ENCODE results near the gene PPP1R1B. TPM values are rescaled to one million over a fixed set of nuclear protein-coding genes. Genes with fewer than 3 reads are reported as not detected.

Gene PPP1R1B
- total RNA-seq, 4 donors from 2014 or later: 0.23 to 4.8 (median 2.4) TPM

DNA sequence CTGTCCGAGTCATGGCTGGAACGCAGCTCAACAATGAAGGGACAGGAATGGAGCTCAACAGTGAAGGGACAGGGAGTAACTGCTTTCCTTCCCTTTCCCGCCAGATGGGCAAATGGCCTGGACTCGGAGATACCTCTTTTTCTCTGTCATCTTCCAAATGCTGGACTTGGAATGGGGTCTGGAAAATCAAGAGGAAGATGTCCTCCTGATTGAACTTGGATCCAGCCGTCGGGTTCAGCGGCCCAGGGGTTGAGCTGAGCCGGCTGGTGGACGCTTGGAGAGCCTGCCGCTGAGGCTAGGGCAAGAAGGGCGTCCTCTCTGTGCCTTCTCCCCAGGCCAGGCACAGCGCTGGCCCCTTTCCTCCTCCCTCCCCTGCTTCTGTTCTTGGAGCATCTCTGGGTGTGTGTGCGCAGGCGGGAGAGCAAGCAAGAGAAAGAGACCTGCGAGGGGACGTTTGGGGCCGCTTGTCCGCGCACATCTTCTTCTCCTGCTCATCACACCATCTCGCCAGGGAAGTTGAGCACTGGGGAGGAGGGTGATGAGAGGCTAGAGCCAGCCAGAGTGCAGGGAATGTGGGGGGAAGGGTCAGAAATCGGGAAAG, 25.7 kb upstream of the PPP1R1B start:
- intact Hi-C loops (cut with DNase I): no loop called here
- no peaks in the 10 kb centered on the region for H3K9me3 ChIP-seq
- no peak overlapping the region for H3K4me3 ChIP-seq
- TF ChIP-seq CTCF (IDR thresholded peaks at IDR 0.05) (no peak), POLR2A (IDR thresholded peaks at IDR 0.05) (no peak)
- H3K27me3 ChIP-seq: peaks cover 56 to 100% (median 76%) of the 10 kb centered on the region in 4 donors
- 21 to 31% methylated on average over 13 to 14 of the region's 21 CpGs for WGBS, 2 donors
- peaks cover 30 to 68% (median 30%) of the 10 kb centered on the region in 3 donors for H3K4me1 ChIP-seq
- no peak for DNase-seq
- H3K27ac ChIP-seq: no peak overlapping the region
- no peaks in the 10 kb centered on the region for H3K36me3 ChIP-seq

DNA sequence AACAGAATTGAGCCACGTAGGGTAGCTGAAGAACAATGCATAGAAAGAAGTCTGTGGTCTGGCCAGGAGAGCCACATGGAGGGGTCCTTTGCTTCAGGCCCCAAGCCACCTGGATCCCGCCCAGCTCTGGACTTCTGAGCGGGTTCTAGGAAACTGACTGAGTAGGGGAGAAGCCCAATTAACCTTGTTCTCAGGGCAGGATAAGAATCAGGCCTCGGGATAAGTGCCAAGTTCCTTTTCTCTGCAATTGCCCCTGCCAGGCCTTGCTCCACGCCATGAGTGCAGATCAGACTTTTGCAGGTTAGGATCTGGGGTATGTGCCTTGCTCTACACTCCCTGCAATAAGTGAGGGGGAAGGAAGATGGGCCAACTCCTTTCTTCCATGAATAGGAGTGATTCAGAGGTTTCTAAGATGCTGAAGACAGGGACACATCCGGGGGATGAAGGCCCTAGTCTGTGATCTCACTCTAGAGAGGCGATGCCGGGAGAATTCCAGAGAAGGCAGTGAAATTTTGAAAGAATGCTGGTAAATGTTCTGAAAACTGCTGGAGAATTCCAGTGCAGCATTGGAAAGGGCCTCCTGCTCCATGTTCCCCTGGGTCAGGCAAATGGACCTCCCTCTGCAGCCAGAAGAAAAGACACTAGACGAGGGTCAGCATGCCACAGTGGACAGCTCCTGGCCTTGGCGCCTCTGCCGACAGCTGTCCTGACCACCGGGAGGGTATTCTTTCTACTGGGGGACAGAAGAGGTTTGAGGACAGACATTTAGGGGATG, 24.8 kb upstream of the PPP1R1B start:
- no peak for DNase-seq
- Histone ChIP-seq H3K27me3 (peaks cover 57 to 100% (median 76%) of the 10 kb centered on the region in 4 donors), H3K27ac (no peak overlapping the region), H3K36me3 (no peaks in the 10 kb centered on the region), H3K4me1 (peaks cover 38 to 71% (median 38%) of the 10 kb centered on the region in 3 donors), H3K4me3 (no peak overlapping the region), H3K9me3 (no peaks in the 10 kb centered on the region)
- 51 to 57% methylated on average over 11 to 12 of the region's 12 CpGs for WGBS, 2 donors
- TF ChIP-seq POLR2A (IDR thresholded peaks at IDR 0.05) (no peak), CTCF (IDR thresholded peaks at IDR 0.05) (no peak)
- intact Hi-C loops (cut with DNase I): no loop called here

- no peaks in the 10 kb centered on the region for H3K9me3 ChIP-seq
- no peaks in the 10 kb centered on the region for H3K36me3 ChIP-seq
- TF ChIP-seq POLR2A (IDR thresholded peaks at IDR 0.05) (no peak), CTCF (IDR thresholded peaks at IDR 0.05) (no peak)
- peaks cover 43 to 72% (median 46%) of the 10 kb centered on the region in 3 donors for H3K4me1 ChIP-seq
- H3K27ac ChIP-seq: no peak overlapping the region
- DNase-seq: no peak
- H3K27me3 ChIP-seq: peaks cover 56 to 100% (median 77%) of the 10 kb centered on the region in 4 donors
- 33 to 59% methylated on average over 2 to 4 of the region's 4 CpGs for WGBS, 2 donors
- H3K4me3 ChIP-seq: no peak overlapping the region
- intact Hi-C loops (cut with DNase I): no loop called here
Measured at GRCh38 chr17:39602533-39603303, 24.0 kb upstream of the PPP1R1B start.

GRCh38 chr17:39603304-39604016, 23.3 kb upstream of the PPP1R1B start:
- Histone ChIP-seq H3K4me3 (no peak overlapping the region), H3K36me3 (no peaks in the 10 kb centered on the region), H3K9me3 (no peaks in the 10 kb centered on the region), H3K27me3 (peaks cover 56 to 100% (median 77%) of the 10 kb centered on the region in 4 donors), H3K27ac (no peak overlapping the region), H3K4me1 (peaks cover 42 to 72% (median 46%) of the 10 kb centered on the region in 3 donors)
- intact Hi-C loops (cut with DNase I): no loop called here
- DNase-seq: no peak
- TF ChIP-seq CTCF (IDR thresholded peaks at IDR 0.05): no peak
- TF ChIP-seq POLR2A (IDR thresholded peaks at IDR 0.05): no peak
- WGBS, 2 donors: 5 to 8% methylated on average over 14 of the region's 14 CpGs
